Hepatocyte (in vitro differentiated cells): Measurements from ENCODE around the gene ME3.

Experiments
- CTCF ChIP-seq: fragments of 200-600 bp; sonication (generic); IDR thresholded peaks from 2 replicates; pipeline ENCODE4 v1.5.1; 2016; ENCODE audit warnings: antibody characterized with exemption, mild to moderate bottlenecking; ENCODE audit not compliant: poor library complexity
- EZH2 ChIP-seq: fragments of 200-600 bp; sonication (generic); IDR thresholded peaks from 2 replicates; pipeline ENCODE4 v1.6.1; 2016; ENCODE audit warnings: antibody characterized with exemption, mild to moderate bottlenecking, borderline replicate concordance
- EZH2phosphoT487 ChIP-seq: fragments of 200-600 bp; sonication (generic); IDR thresholded peaks from one replicate; pipeline ENCODE4 v1.6.1; 2018; ENCODE audit warnings: antibody characterized with exemption, mild to moderate bottlenecking, low read depth, moderate library complexity; ENCODE audit not compliant: unreplicated experiment, severe bottlenecking

- TF ChIP-seq EZH2phosphoT487 (no peak), EZH2 (no peak), CTCF (no peak)
Observed at GRCh38 chr11:86710936-86711335, 38.5 kb upstream of the ME3 start.
